Measurements from ENCODE around the gene CPEB1. TPM values are rescaled to one million over a fixed set of nuclear protein-coding genes. Genes with fewer than 3 reads are reported as not detected.
A peak's percentile ranks its signal among the peaks of the same experiment; 100 is the strongest.

CPEB1 gene
- total RNA-seq, 1 donor from 2014 or later = 15.4 TPM

- Histone ChIP-seq H3K27me3 (ENCODE audit: insufficient read depth, low read length) (peaks cover 42% of the 10 kb centered on the region), H2AFZ (ENCODE audit: low read depth, low read length) (no peak overlapping the region), H3K27ac (ENCODE audit: low read depth, low read length) (no peak overlapping the region), H3K4me2 (ENCODE audit: low read length) (no peak overlapping the region), H3K9me3 (ENCODE audit: insufficient read depth, low read depth, low read length) (no peaks in the 10 kb centered on the region), H3K4me3 (ENCODE audit: insufficient read depth, low read depth, low read length) (no peak overlapping the region), H3K9ac (ENCODE audit: low read length) (no peak overlapping the region), H3K36me3 (ENCODE audit: insufficient read depth, low read length) (no peaks in the 10 kb centered on the region), H3K4me1 (ENCODE audit: insufficient read depth, low read length) (peaks cover 3% of the 10 kb centered on the region), H3K79me2 (ENCODE audit: insufficient read depth, low read length) (no peaks in the 10 kb centered on the region), H4K20me1 (ENCODE audit: insufficient read depth, low read length) (no peaks in the 10 kb centered on the region)
- no peaks in the 10 kb centered on the region for H3K9me3 Mint-ChIP-seq (ENCODE audit: unreplicated experiment)
- H3K4me3 Mint-ChIP-seq (ENCODE audit: unreplicated experiment) = peak overlapping the region; percentile 31
- peaks cover 11% of the 10 kb centered on the region for H3K4me1 Mint-ChIP-seq (ENCODE audit: low read depth, unreplicated experiment)
- TF ChIP-seq CTCF (IDR thresholded peaks at IDR 0.05; ENCODE audit: insufficient read depth, low read depth, low read length) = no peak
- no peak for TF ChIP-seq EZH2 (IDR thresholded peaks at IDR 0.05; ENCODE audit: insufficient read depth, low read length)
- FAIRE-seq (no peak), DNase-seq (ENCODE audit: low read depth) (no peak)
- H3K27ac Mint-ChIP-seq (ENCODE audit: unreplicated experiment) = no peak overlapping the region
- peaks cover 9% of the 10 kb centered on the region for H3K27me3 Mint-ChIP-seq (ENCODE audit: low read depth, unreplicated experiment)
- no peaks in the 10 kb centered on the region for H3K36me3 Mint-ChIP-seq (ENCODE audit: low read depth, unreplicated experiment)
These were observed 2.2 kb upstream of the CPEB1 start for GRCh38 chr15:82649226-82649999.

GRCh38 chr15:82648257-82649103, 1.3 kb upstream of the CPEB1 start:
- DNase-seq (ENCODE audit: low read depth) = no peak
- Histone ChIP-seq H3K4me3 (ENCODE audit: insufficient read depth, low read depth, low read length) (peak overlapping the region; percentile 24), H3K79me2 (ENCODE audit: insufficient read depth, low read length) (no peaks in the 10 kb centered on the region), H3K27me3 (ENCODE audit: insufficient read depth, low read length) (peaks cover 43% of the 10 kb centered on the region), H3K9me3 (ENCODE audit: insufficient read depth, low read depth, low read length) (no peaks in the 10 kb centered on the region), H3K36me3 (ENCODE audit: insufficient read depth, low read length) (no peaks in the 10 kb centered on the region), H3K27ac (ENCODE audit: low read depth, low read length) (no peak overlapping the region), H4K20me1 (ENCODE audit: insufficient read depth, low read length) (no peaks in the 10 kb centered on the region), H3K4me1 (ENCODE audit: insufficient read depth, low read length) (peaks cover 3% of the 10 kb centered on the region), H2AFZ (ENCODE audit: low read depth, low read length) (peak overlapping the region; percentile 41), H3K9ac (ENCODE audit: low read length) (no peak overlapping the region), H3K4me2 (ENCODE audit: low read length) (peak overlapping the region; percentile 84)
- FAIRE-seq = no peak
- Mint-ChIP-seq H3K27me3 (ENCODE audit: low read depth, unreplicated experiment) (peaks cover 8% of the 10 kb centered on the region), H3K4me3 (ENCODE audit: unreplicated experiment) (peak overlapping the region; percentile 83), H3K27ac (ENCODE audit: unreplicated experiment) (peak overlapping the region; percentile 60), H3K4me1 (ENCODE audit: low read depth, unreplicated experiment) (peaks cover 15% of the 10 kb centered on the region), H3K36me3 (ENCODE audit: low read depth, unreplicated experiment) (no peaks in the 10 kb centered on the region), H3K9me3 (ENCODE audit: unreplicated experiment) (no peaks in the 10 kb centered on the region)
- peak; percentile 56 for TF ChIP-seq EZH2 (IDR thresholded peaks at IDR 0.05; ENCODE audit: insufficient read depth, low read length)
- TF ChIP-seq CTCF (IDR thresholded peaks at IDR 0.05; ENCODE audit: insufficient read depth, low read depth, low read length) = no peak
